ENCODE results near the gene IREB2. TPM values are rescaled to one million over a fixed set of nuclear protein-coding genes. Genes with fewer than 3 reads are reported as not detected.
"Not testable (repeated sequence)": the region's sequence is repeated elsewhere in the genome, so short reads cannot be mapped to it uniquely, and the experiment has no call there.

The IREB2 gene
- total RNA-seq, 2 experiments from 2014 or later: 50.8 to 66.5 TPM

GRCh38 chr15:78422571-78423340 is 15.3 kb upstream of the IREB2 start:
- DNase-seq (peak; percentile 80), ATAC-seq (peak; percentile 83)
- Mint-ChIP-seq H3K9me3 (ENCODE audit: low read depth) (no peaks in the 10 kb centered on the region), H3K27me3 (no peaks in the 10 kb centered on the region), H3K4me1 (peaks cover 18% of the 10 kb centered on the region), H3K27ac (no peak overlapping the region), H3K4me3 (no peak overlapping the region), H3K36me3 (ENCODE audit: low read depth) (no peaks in the 10 kb centered on the region)
- ChIA-PET POLR2A (interaction anchor here (1.0 kb wide), 1 partner anchor 14 kb away, joined by 4 read pairs; no protein-coding TSS in a partner anchor), CTCF (interaction anchor here (0.7 to 4.3 kb wide), 23 partner anchors 11 to 456 kb away, joined by 3 to 25 read pairs (median 3); partner anchors contain the start of genes IREB2 and SKIC8)
- intact Hi-C loops (cut with DNase I, micrococcal nuclease): loop anchor here (1.0 to 10.0 kb wide), 5 partner anchors 114 to 458 kb away; no protein-coding TSS in a partner anchor

DNA sequence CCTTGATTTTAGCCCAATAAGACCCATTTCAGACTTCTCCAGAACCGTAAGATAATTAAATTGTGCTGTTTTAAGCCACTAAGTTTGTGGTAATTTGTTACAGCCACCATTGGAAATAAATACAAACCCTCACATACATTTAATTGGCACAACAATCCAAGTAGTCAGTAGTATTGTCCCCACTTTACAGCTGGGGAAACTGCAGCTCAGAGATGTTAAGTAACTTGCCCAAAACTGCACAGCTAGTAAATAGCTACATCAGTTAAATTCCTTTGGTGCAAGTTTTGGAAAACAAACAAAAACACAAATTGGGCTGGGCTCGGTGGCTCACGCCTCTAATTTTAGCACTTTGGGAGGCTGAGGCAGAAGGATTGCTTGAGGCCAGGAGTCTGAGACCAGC is 13.3 kb upstream of the IREB2 start:
- Mint-ChIP-seq H3K4me3 (no peak overlapping the region), H3K9me3 (ENCODE audit: low read depth) (no peaks in the 10 kb centered on the region), H3K4me1 (peaks cover 18% of the 10 kb centered on the region), H3K27me3 (peaks cover 4% of the 10 kb centered on the region), H3K27ac (no peak overlapping the region), H3K36me3 (ENCODE audit: low read depth) (no peaks in the 10 kb centered on the region)
- ChIA-PET CTCF (interaction anchor here (0.6 to 4.3 kb wide), 3 partner anchors 15 to 117 kb away, joined by 4 to 25 read pairs (median 4); no protein-coding TSS in a partner anchor), POLR2A (no interaction called here)
- intact Hi-C loops (cut with DNase I, micrococcal nuclease): loop anchor here (10.0 kb wide), 2 partner anchors 310 to 460 kb away; no protein-coding TSS in a partner anchor
- DNase-seq (no peak), ATAC-seq (no peak)

DNA sequence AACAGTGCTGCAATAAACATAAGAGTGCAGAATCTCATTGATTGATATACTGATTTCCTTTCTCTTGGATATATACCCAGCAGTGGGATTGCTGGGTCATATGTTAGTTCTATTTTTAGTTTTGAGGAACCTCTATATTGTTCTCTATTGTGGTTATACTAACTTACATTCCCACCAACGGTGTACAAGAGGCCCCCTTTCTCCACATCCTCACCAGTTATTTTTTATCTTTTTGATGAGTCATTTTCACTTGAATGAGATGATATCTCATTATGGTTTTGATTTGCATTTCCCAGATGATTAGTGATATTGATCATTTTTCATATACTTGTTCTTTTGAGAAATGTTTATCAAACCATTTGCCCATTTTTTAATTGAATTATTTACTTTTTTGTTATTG is 12.4 kb upstream of the IREB2 start:
- POLR2A ChIA-PET: no interaction called here

GRCh38 chr15:78426300-78426699 is 11.7 kb upstream of the IREB2 start:
- DNase-seq: no peak
- H3K36me3 Mint-ChIP-seq (ENCODE audit: low read depth): no peaks in the 10 kb centered on the region
- intact Hi-C loops (cut with DNase I, micrococcal nuclease): loop anchor here (10.0 kb wide), 2 partner anchors 311 to 461 kb away; no protein-coding TSS in a partner anchor
- ATAC-seq: no peak
- CTCF ChIA-PET: interaction anchor here (0.6 to 2.9 kb wide), 3 partner anchors 9 to 28 kb away, joined by 3 to 14 read pairs (median 3); no protein-coding TSS in a partner anchor
- no peak overlapping the region for H3K27ac Mint-ChIP-seq
- POLR2A ChIA-PET: no interaction called here
- H3K9me3 Mint-ChIP-seq (ENCODE audit: low read depth): no peaks in the 10 kb centered on the region
- H3K27me3 Mint-ChIP-seq: peaks cover 4% of the 10 kb centered on the region
- peaks cover 18% of the 10 kb centered on the region for H3K4me1 Mint-ChIP-seq
- H3K4me3 Mint-ChIP-seq: no peak overlapping the region

More for the DNA sequence above, 12.4 kb upstream of the IREB2 start:
- no peak overlapping the region for H3K4me3 Mint-ChIP-seq
- no peak overlapping the region for H3K27ac Mint-ChIP-seq
- no peaks in the 10 kb centered on the region for H3K9me3 Mint-ChIP-seq (ENCODE audit: low read depth)
- peaks cover 18% of the 10 kb centered on the region for H3K4me1 Mint-ChIP-seq
- intact Hi-C loops (cut with DNase I, micrococcal nuclease): loop anchor here (10.0 kb wide), 2 partner anchors 311 to 461 kb away; no protein-coding TSS in a partner anchor
- peaks cover 4% of the 10 kb centered on the region for H3K27me3 Mint-ChIP-seq
- H3K36me3 Mint-ChIP-seq (ENCODE audit: low read depth): no peaks in the 10 kb centered on the region
- no peak for DNase-seq
- CTCF ChIA-PET: interaction anchor here (0.7 to 1.5 kb wide), 2 partner anchors 14 kb away, joined by 3 to 4 read pairs; no protein-coding TSS in a partner anchor
- peak; percentile 47 for ATAC-seq

- POLR2A ChIA-PET: interaction anchor here (0.6 to 2.1 kb wide), 2 partner anchors 10 to 357 kb away, joined by 3 to 9 read pairs; partner anchors contain the start of gene IREB2
- Mint-ChIP-seq H3K4me1 (peaks cover 18% of the 10 kb centered on the region), H3K27ac (no peak overlapping the region), H3K36me3 (ENCODE audit: low read depth) (no peaks in the 10 kb centered on the region), H3K9me3 (ENCODE audit: low read depth) (no peaks in the 10 kb centered on the region), H3K27me3 (peaks cover 4% of the 10 kb centered on the region), H3K4me3 (no peak overlapping the region)
- CTCF ChIA-PET: interaction anchor here (0.6 to 2.9 kb wide), 5 partner anchors 10 to 433 kb away, joined by 3 to 14 read pairs (median 3); partner anchors contain the start of gene SKIC8
- ATAC-seq: no peak
- no peak for DNase-seq
- intact Hi-C loops (cut with DNase I, micrococcal nuclease): loop anchor here (10.0 kb wide), 2 partner anchors 313 to 463 kb away; no protein-coding TSS in a partner anchor
These were observed 10.1 kb upstream of the IREB2 start for GRCh38 chr15:78427953-78428352.

- H3K9me3 Mint-ChIP-seq (ENCODE audit: low read depth): no peaks in the 10 kb centered on the region
- CTCF ChIA-PET: no interaction called here
- POLR2A ChIA-PET: no interaction called here
- DNase-seq: no peak
- intact Hi-C loops (cut with DNase I, micrococcal nuclease): loop anchor here (10.0 kb wide), 2 partner anchors 315 to 465 kb away; no protein-coding TSS in a partner anchor
- H3K27ac Mint-ChIP-seq: no peak overlapping the region
- peaks cover 4% of the 10 kb centered on the region for H3K27me3 Mint-ChIP-seq
- H3K4me3 Mint-ChIP-seq: no peak overlapping the region
- no peak for ATAC-seq
- H3K36me3 Mint-ChIP-seq (ENCODE audit: low read depth): no peaks in the 10 kb centered on the region
- H3K4me1 Mint-ChIP-seq: peaks cover 16% of the 10 kb centered on the region
These were observed 8.5 kb upstream of the IREB2 start for GRCh38 chr15:78429477-78429876.

- no peak for ATAC-seq
- no peak for DNase-seq
- CTCF ChIA-PET: interaction anchor here (3.0 kb wide), 1 partner anchor 9 kb away, joined by 15 read pairs; no protein-coding TSS in a partner anchor
- POLR2A ChIA-PET: no interaction called here
- Mint-ChIP-seq H3K27me3 (peaks cover 4% of the 10 kb centered on the region), H3K4me1 (peaks cover 5% of the 10 kb centered on the region), H3K4me3 (no peak overlapping the region), H3K9me3 (ENCODE audit: low read depth) (no peaks in the 10 kb centered on the region), H3K27ac (no peak overlapping the region), H3K36me3 (ENCODE audit: low read depth) (no peaks in the 10 kb centered on the region)
- intact Hi-C loops (cut with DNase I, micrococcal nuclease): no loop called here
These were observed 6.1 kb upstream of the IREB2 start for GRCh38 chr15:78431955-78432354.

DNA sequence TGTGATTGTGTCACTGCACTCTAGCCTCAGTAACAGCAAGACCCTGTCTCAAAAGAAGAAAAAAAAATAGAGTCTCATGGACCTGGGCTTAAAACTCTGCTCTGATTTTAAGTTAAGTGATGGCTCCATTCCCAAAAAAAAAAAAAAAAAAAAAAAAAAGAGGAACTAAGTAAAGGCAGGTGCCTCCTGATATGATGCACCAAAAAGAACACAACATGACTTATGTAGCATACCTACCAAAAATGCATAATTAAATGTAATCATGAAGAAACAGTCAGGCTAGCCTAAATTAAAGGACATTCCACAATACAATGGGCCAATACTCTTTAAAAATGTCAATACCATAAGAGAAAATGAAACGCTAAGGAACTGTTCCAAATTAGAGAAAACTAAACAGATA is 5.4 kb upstream of the IREB2 start:
- H3K27ac Mint-ChIP-seq: no peak overlapping the region
- H3K4me3 Mint-ChIP-seq: no peak overlapping the region
- H3K27me3 Mint-ChIP-seq: peaks cover 4% of the 10 kb centered on the region
- ATAC-seq: no peak
- peaks cover 5% of the 10 kb centered on the region for H3K4me1 Mint-ChIP-seq
- ChIA-PET CTCF (interaction anchor here (3.0 kb wide), 1 partner anchor 10 kb away, joined by 15 read pairs; no protein-coding TSS in a partner anchor), POLR2A (no interaction called here)
- no peak for DNase-seq
- H3K36me3 Mint-ChIP-seq (ENCODE audit: low read depth): no peaks in the 10 kb centered on the region
- intact Hi-C loops (cut with DNase I, micrococcal nuclease): no loop called here
- H3K9me3 Mint-ChIP-seq (ENCODE audit: low read depth): no peaks in the 10 kb centered on the region

GRCh38 chr15:78434134-78434533 is 3.9 kb upstream of the IREB2 start:
- H3K27ac Mint-ChIP-seq: no peak overlapping the region
- CTCF ChIA-PET: interaction anchor here (3.0 kb wide), 1 partner anchor 11 kb away, joined by 15 read pairs; no protein-coding TSS in a partner anchor
- POLR2A ChIA-PET: no interaction called here
- H3K27me3 Mint-ChIP-seq: peaks cover 4% of the 10 kb centered on the region
- H3K4me1 Mint-ChIP-seq: peaks cover 7% of the 10 kb centered on the region
- DNase-seq (no peak), ATAC-seq (no peak)
- intact Hi-C loops (cut with DNase I, micrococcal nuclease): no loop called here
- no peak overlapping the region for H3K4me3 Mint-ChIP-seq
- H3K9me3 Mint-ChIP-seq (ENCODE audit: low read depth): no peaks in the 10 kb centered on the region
- H3K36me3 Mint-ChIP-seq (ENCODE audit: low read depth): peaks cover 3% of the 10 kb centered on the region

- H3K4me1 Mint-ChIP-seq; H3K36me3 Mint-ChIP-seq (ENCODE audit: low read depth); DNase-seq; H3K9me3 Mint-ChIP-seq (ENCODE audit: low read depth); H3K27me3 Mint-ChIP-seq; H3K27ac Mint-ChIP-seq; H3K4me3 Mint-ChIP-seq; POLR2A ChIA-PET; ATAC-seq: not testable (repeated sequence)
- CTCF ChIA-PET: interaction anchor here (3.0 kb wide), 1 partner anchor 12 kb away, joined by 15 read pairs; no protein-coding TSS in a partner anchor
- intact Hi-C loops (cut with DNase I, micrococcal nuclease): loop anchor here (5.0 kb wide), 5 partner anchors 137 to 878 kb away; partner anchors contain the start of genes MORF4L1 (in 1 of the 2), SKIC8 (in 1 of the 2) and TMED3 (in 1 of the 2)
These were observed 3.3 kb upstream of the IREB2 start for GRCh38 chr15:78434711-78435110.

DNA sequence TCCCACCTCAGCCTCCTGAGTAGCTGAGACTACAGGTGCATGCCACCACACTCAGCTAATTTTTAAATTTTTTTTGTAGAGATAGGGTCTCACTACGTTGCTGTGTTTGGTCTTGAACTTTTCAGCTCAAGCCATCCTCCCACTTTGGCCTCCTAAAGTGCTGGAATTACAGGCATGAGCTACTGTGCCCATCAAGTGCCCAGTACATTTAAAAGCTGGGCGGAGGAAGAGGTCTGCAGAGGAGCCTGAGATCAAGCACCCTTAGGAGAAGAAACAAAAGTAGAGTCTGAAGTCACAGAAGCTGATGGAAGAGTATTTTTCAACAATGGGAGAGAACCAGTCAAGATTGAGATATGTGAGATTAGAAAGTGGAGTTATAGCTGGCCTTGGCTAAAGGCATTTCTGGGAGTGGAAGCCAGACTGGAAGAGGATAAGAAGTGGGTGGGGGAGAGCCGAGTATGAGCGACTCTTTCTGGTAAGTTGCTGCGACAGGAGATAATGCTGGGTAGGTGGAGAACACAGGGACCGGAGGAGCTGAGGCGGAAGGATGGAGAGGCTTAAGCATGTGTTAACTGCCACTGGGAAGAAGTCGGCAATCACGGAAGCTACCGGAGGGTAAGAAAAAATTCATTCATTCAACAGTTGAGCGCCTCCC is 782 bp upstream of the IREB2 start:
- POLR2A ChIA-PET: interaction anchor here (0.6 to 2.7 kb wide), 11 partner anchors 10 to 1028 kb away, joined by 3 to 12 read pairs (median 4); partner anchors contain the start of genes CHRNA5, DNAJA4, MORF4L1 and PSMA4
- Mint-ChIP-seq H3K4me3 (peak overlapping the region; percentile 87), H3K36me3 (ENCODE audit: low read depth) (peaks cover 21% of the 10 kb centered on the region), H3K4me1 (peaks cover 29% of the 10 kb centered on the region), H3K27ac (peak overlapping the region; percentile 99), H3K9me3 (ENCODE audit: low read depth) (no peaks in the 10 kb centered on the region), H3K27me3 (no peaks in the 10 kb centered on the region)
- CTCF ChIA-PET: interaction anchor here (0.6 to 3.2 kb wide), 10 partner anchors 12 to 500 kb away, joined by 3 to 15 read pairs (median 4); partner anchors contain the start of genes DNAJA4 and PSMA4
- intact Hi-C loops (cut with DNase I, micrococcal nuclease): loop anchor here (5.0 kb wide), 5 partner anchors 140 to 875 kb away; partner anchors contain the start of genes MORF4L1 (in 1 of the 2), SKIC8 (in 1 of the 2) and TMED3 (in 1 of the 2)
- ATAC-seq: peak; percentile 25
- peak; percentile 13 for DNase-seq

Data from activated CD4-positive, alpha-beta T cell treated with anti-CD3 and anti-CD28 coated beads for 36 hours (primary cell).